Muscle of arm (tissue), 12 donors: ENCODE measurements around the gene FAM163B. TPM values are rescaled to one million over a fixed set of nuclear protein-coding genes. Genes with fewer than 3 reads are reported as not detected.

Experiments
- DNase-seq: peaks from one replicate; pipeline ENCODE4 v3.0.0-alpha.2; 2013
- polyA plus RNA-seq, 12 donors: library from polyadenylated mRNA; unstranded; fragments of 120-200 nt; gene quantifications; one replicate each; pipeline ENCODE4 v1.2.1, GENCODE V29; 2013; ENCODE audit not compliant: insufficient read length in 12 of 12

FAM163B gene
- polyA plus RNA-seq, 12 donors, result 0.15 to 0.24 (median 0.19) TPM; not detected in 9

DNA sequence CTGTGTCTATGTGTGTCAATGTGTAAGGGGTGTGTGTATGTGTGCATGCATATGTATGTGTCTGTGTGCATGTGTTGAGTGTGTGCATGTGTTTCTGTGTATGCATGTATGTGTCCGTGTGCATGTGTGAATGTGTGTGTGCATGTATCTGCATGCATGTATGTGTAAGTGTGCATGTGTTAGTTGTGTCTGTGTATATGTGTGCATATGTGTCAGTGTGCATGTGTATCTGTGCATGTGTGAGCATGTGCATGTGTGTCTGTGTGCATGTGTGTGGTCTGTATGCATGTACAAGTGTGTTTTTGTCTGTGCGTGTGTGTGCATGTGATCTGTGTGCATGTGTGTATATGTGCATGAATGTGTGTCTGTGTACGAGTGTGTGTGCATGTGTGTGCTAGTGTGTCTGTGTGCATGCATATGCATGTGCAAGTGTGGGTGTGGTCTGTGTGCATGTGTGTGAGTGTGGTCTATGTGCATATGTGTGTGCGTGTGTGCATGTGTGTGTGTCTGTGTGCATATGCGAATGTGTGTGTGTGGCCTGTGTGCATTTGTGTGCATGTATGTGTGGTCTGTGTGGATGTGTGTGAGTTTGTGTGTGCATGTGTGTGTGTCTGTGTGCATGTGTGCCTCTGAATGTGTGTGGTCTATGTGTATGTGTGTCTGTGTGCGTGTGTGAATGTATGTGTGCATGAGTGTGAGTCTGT lies 9.6 kb downstream of the FAM163B start:
- no peak for DNase-seq

- no peak for DNase-seq
Observed at GRCh38 chr9:133598978-133599377, 10.2 kb downstream of the FAM163B start.

DNA sequence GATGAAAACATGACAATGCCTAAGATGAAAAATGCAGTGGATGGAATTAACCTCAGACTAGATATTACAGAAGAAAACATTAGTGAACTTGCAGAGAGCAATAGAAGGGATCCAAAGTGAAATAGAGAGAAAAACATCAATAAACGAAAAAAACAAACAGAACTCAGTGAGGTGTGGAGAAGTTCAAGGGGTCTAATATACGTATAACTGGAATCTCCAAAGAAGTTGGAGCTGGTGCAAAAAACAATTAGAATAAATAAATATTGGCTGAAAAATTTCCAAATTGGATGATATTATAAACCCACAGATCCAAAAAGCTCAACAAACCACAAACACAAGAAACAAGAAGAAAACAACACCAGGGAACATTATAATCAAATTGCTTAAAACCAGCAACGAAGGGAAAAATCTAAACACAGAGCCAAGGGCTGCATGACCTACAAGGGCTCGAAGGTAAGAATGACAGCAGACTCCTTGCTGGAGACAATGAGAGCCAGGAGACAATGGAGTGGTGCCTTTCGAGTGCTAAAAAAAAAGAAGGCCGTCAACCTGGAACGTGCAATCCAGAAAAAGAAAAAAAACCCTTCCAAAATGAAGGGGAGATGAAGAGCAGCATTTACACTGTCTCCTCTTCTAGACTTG lies 11.8 kb downstream of the FAM163B start:
- no peak for DNase-seq

DNA sequence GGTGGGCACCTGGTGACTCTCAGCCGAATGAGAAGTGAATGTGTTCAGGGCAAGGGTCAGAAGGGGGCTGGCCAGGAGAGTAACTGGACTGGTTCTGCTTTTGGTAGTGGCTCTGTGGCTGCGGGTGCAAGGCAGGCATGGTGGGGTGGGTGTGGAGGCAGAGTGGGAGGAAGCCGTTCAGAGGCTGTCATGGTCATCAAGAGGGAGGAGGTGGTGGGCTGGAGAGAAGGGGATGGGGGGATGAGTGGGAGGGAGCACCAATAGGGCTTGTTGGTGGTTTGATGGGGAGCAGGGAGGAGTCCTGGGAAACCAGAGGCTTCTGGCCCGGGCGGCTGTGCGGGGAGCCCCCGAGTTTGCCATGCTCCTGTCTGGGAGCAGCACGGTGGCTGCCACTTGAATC lies 13.3 kb downstream of the FAM163B start:
- DNase-seq, result no peak

- DNase-seq, result no peak
Observed at GRCh38 chr9:133594310-133594709, 14.9 kb downstream of the FAM163B start.

GRCh38 chr9:133593587-133594253 lies 15.5 kb downstream of the FAM163B start:
- DNase-seq, result no peak

DNA sequence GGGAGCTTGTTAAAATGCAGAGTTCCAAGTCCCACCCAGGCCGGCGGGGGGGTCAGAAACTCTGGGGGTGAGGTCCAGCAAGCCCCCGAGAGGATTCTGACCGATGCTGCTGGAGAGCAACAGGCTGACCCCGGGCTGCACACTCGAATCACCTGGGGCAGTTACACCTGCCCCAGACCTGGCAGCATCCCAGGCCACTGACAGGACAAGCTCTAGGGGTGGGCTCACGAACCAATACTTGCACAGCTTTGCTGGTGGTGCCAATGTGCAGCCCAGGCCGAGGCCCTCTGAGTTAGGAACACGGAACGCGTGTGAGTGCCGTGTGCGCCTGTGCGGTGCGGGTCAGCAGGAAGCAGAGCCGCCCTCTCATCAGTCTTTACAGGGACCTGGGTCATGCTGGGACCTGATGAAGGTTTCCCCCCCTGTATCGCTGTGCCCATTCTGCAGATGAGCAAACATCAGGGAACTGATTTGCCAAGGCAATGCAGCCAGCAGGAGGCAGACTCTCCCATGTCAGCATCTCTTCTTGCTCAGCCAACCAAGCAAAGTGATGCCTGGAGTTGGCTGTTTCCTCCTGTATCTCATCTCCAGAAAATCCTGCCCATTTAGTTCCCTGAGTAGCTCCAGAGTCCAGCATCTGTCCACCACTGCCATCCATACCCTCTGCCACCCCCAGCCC lies 16.3 kb downstream of the FAM163B start:
- DNase-seq, result no peak

DNA sequence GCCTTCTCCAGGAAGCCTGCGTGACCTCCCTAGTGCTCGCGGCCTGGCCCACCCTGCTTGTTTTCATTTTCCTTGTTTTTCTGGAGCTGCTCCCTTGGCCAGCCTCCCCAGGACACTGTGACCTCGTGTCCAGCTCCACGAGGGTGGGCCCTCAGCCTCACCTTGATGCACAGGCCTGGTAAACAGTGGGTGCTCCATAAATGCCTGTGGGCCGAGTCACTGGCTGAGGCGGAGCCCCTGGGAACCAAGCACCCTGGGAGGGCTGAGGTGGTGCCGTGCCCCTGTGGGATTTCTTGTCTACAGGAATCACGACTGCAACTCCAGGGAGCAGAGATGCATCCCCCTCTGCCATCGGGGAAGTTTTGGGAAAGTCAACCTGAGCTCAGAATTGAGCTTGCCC lies 17.2 kb downstream of the FAM163B start:
- DNase-seq, result no peak

GRCh38 chr9:133591116-133591910 lies 17.9 kb downstream of the FAM163B start:
- no peak for DNase-seq

DNA sequence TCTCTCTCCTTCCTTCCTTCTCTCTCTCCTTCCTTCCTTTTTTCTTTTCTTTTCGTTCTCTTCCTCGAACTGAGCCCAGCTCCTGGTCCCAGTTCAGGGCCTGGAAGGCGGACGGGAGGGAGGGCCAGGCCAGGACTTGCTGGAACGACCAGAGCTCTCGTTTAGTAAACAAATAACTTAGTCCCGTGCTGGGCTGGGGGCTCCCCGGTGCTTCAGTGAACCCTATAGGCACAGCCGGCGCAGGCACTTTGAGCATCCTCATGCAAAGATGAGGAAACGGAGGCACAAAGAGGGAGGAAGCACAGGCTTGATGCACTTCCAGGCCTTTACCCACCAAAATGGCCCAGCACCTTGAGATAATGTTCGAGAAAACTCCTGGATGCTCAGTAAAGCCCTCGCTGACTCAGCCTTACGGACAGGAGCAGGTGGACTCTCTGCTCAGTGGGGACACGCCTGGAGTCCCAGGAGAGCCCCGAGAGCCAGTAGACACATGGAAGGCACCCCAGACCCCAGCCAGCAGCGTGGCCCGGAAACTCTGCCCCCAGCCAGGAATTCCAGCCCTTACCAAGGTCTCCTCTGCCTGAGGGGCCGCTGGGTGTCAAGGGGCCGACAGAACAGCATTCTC lies 18.8 kb downstream of the FAM163B start:
- DNase-seq, result no peak

GRCh38 chr9:133589454-133590227 lies 19.5 kb downstream of the FAM163B start:
- DNase-seq, result no peak

- no peak for DNase-seq
Observed at GRCh38 chr9:133587466-133587865, 21.7 kb downstream of the FAM163B start.

- DNase-seq, result no peak
Observed at GRCh38 chr9:133587051-133587450, 22.1 kb downstream of the FAM163B start.

DNA sequence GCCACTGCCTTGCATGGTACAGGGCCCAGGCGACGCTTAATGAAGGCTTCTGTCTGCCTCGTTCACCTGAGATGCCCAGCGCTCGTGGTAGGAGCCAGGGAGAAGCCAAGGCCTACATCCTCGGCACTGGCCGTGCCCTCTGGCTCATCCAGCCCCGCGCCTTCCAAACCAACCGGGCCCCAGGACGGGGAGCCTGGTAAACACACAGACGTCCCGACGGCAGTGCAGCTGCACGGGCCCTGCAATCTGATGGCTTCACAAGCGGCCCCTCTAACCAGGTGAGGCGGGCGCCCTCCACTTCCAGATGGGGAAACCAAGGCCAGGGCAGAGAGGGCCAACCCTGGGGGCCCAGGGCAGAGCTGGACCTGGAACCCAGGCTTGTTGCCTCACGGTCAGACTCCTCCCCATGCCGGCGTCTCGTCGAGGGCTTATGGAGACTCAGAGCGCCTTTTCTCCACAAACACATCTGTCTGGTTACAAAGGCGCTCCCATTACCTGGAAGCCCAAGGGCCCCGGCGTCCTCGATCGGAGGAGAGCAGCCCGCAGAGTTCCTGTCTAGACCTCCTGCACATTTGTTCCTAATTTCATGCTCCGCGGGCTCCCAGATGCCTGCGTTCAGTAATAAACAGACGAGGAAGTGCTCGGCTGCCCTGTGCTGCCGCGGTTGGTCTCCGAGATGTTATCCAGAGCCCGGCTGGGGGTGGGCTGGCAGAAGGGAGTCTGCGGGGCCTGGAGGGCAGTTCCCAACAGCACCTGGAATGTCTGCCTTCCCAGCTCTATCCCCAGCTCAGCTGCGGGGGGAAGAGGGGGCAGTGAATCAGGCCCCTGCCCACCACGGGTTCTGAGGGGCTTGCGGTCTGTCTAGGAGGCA lies 23.5 kb downstream of the FAM163B start:
- no peak for DNase-seq

- no peak for DNase-seq
Observed at GRCh38 chr9:133584559-133585476, 24.4 kb downstream of the FAM163B start.

GRCh38 chr9:133584167-133584558 lies 25.0 kb downstream of the FAM163B start:
- no peak for DNase-seq

DNA sequence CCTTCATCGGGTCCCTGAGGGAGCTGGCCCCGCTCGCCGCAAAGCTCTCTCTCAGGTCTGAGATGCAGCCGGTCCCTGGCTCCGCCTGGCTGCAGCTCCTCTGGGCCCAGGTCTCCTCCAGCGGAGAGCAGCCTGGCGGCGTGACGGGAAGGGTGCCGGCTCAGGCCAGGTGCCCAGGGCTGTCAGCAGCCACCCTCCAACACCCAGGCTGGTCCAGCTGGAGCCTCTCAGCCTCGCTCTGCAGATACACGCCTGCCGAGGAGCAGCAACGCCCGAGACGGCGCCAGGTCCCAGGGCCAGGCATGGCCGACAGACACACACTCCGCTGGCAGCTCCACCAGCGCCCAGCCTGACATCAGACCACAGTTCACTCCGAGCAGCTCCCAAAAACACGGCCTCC lies 25.6 kb downstream of the FAM163B start:
- DNase-seq, result no peak

DNA sequence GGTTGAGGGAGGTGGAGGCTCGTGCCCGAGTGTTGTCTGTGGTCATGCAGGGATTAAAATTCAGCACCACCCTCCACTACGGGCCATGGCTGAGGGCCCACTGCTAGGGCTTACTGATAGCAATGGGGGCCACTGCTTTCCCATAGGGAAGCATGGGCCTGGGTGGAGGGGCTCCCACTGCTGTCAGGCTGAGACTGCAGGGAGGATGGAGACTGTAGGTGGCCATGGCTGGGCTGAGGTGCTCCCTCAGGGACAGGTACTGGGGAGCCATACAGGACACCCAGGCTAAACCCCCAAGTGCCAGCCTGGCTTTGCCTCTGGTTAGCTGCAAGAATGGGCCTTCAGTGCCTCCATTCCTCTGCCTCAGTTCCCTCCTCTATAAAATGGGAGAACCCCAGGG lies 26.1 kb downstream of the FAM163B start:
- DNase-seq, result no peak
